PFSK-1 (cell line): Measurements from ENCODE around the gene AOAH.

Experiments used
- POLR2AphosphoS5 ChIP-seq: IDR thresholded peaks from 2 replicates; pipeline ENCODE4 v1.6.1; 2012; ENCODE audit warnings: low read depth, mild to moderate bottlenecking, control low read depth, low read length, moderate library complexity
- SIN3A ChIP-seq: IDR thresholded peaks from 2 replicates; pipeline ENCODE4 v1.6.1; 2012; ENCODE audit warnings: mild to moderate bottlenecking, low read length, moderate library complexity, borderline replicate concordance; ENCODE audit not compliant: insufficient read depth
- TAF1 ChIP-seq: IDR thresholded peaks from 2 replicates; pipeline ENCODE4 v1.6.1; 2012; ENCODE audit warnings: low read length, control low read depth, borderline replicate concordance; ENCODE audit not compliant: insufficient read depth
- TF ChIP-seq, protein P1 (sequence below), 2 experiments: IDR thresholded peaks; 2 replicates each; pipeline versions ENCODE4 v1.6.1 to v1.8.0; 2011 to 2012; ENCODE audit warnings: low read depth in 2 of 2, low read length in 2 of 2, control low read depth in 1 of 2, inconsistent platforms in 1 of 2, mild to moderate bottlenecking in 1 of 2, moderate library complexity in 1 of 2; ENCODE audit not compliant: insufficient read depth in 1 of 2

DNA sequence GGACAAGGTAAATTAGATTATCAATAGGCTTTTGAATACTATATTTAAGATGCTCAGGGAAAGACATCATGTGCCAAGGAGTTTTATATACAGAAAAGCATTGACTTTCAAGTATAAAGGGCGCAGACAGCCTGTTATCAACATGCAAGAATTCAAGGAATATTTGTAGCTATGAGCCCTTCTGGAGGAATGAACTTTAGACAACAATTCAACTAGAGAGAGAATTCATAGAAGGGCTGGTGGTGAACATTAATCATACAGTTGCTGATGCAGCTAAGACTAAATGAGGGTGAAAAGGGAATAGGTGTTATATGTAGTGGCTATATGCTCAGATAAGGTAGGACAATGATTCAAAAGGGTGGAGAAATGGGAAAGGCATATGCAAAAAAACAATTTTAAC is 41.2 kb downstream of the AOAH start:
- no peak for TF ChIP-seq SIN3A
- no peak for TF ChIP-seq POLR2AphosphoS5
- TF ChIP-seq, protein P1, sequence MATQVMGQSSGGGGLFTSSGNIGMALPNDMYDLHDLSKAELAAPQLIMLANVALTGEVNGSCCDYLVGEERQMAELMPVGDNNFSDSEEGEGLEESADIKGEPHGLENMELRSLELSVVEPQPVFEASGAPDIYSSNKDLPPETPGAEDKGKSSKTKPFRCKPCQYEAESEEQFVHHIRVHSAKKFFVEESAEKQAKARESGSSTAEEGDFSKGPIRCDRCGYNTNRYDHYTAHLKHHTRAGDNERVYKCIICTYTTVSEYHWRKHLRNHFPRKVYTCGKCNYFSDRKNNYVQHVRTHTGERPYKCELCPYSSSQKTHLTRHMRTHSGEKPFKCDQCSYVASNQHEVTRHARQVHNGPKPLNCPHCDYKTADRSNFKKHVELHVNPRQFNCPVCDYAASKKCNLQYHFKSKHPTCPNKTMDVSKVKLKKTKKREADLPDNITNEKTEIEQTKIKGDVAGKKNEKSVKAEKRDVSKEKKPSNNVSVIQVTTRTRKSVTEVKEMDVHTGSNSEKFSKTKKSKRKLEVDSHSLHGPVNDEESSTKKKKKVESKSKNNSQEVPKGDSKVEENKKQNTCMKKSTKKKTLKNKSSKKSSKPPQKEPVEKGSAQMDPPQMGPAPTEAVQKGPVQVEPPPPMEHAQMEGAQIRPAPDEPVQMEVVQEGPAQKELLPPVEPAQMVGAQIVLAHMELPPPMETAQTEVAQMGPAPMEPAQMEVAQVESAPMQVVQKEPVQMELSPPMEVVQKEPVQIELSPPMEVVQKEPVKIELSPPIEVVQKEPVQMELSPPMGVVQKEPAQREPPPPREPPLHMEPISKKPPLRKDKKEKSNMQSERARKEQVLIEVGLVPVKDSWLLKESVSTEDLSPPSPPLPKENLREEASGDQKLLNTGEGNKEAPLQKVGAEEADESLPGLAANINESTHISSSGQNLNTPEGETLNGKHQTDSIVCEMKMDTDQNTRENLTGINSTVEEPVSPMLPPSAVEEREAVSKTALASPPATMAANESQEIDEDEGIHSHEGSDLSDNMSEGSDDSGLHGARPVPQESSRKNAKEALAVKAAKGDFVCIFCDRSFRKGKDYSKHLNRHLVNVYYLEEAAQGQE (IDR thresholded peaks at IDR 0.05; ENCODE audit: insufficient read depth in 1 of 2, low read depth in 2 of 2, low read length in 2 of 2): no peak
- TF ChIP-seq TAF1: no peak
